GM12874 (cell line): Measurements from ENCODE around the gene ATP8B2.

Experiments used
- CTCF ChIP-seq: IDR thresholded peaks from 2 replicates; pipeline ENCODE4 v1.5.1; 2011; ENCODE audit warnings: low read depth, mild to moderate bottlenecking, control low read depth, low read length, moderate library complexity; ENCODE audit not compliant: insufficient read depth

ATP8B2 gene

GRCh38 chr1:154304664-154305337, 20.5 kb upstream of the ATP8B2 start:
- no peak for TF ChIP-seq CTCF

GRCh38 chr1:154306151-154306550, 19.2 kb upstream of the ATP8B2 start:
- TF ChIP-seq CTCF = no peak

- TF ChIP-seq CTCF = no peak
Measured at GRCh38 chr1:154313066-154313356, 12.3 kb upstream of the ATP8B2 start.

GRCh38 chr1:154316704-154317103, 8.6 kb upstream of the ATP8B2 start:
- TF ChIP-seq CTCF = no peak

- no peak for TF ChIP-seq CTCF
Measured at GRCh38 chr1:154318386-154318785, 6.9 kb upstream of the ATP8B2 start.

- TF ChIP-seq CTCF = no peak
Measured at GRCh38 chr1:154320882-154321608, 4.3 kb upstream of the ATP8B2 start, which contains the start of gene AQP10. Gene AQP10, plus strand, starts transcription at chr1:154321093. Its CDS starts 63 bp downstream, at chr1:154321156.

- TF ChIP-seq CTCF = no peak
Measured at GRCh38 chr1:154323493-154323892, 1.8 kb upstream of the ATP8B2 start.
